ENCODE measurements around the gene PRKCE.

The PRKCE gene

GRCh38 chr2:46150445-46150955, 499.0 kb downstream of the PRKCE start:
- in situ Hi-C loops (cut with HindIII; ENCODE audit: low pct_ligation_motif_present, low pct_unique_long_range_greater_than_20kb, low sequenced_read_pairs): no loop called here

GRCh38 chr2:46151577-46151976, 500.1 kb downstream of the PRKCE start:
- DNase-seq: no peak

More at GRCh38 chr2:46150445-46150955, 499.0 kb downstream of the PRKCE start:
- DNase-seq: no peak

GRCh38 chr2:46153996-46154753, 502.7 kb downstream of the PRKCE start:
- no peak for DNase-seq
- in situ Hi-C loops (cut with HindIII; ENCODE audit: low pct_ligation_motif_present, low pct_unique_long_range_greater_than_20kb, low sequenced_read_pairs): no loop called here

More at GRCh38 chr2:46151577-46151976, 500.1 kb downstream of the PRKCE start:
- in situ Hi-C loops (cut with HindIII; ENCODE audit: low pct_ligation_motif_present, low pct_unique_long_range_greater_than_20kb, low sequenced_read_pairs): no loop called here

GRCh38 chr2:46157072-46157965, 505.8 kb downstream of the PRKCE start:
- in situ Hi-C loops (cut with HindIII; ENCODE audit: low pct_ligation_motif_present, low pct_unique_long_range_greater_than_20kb, low sequenced_read_pairs): no loop called here
- DNase-seq: no peak

GRCh38 chr2:46157966-46158310, 506.5 kb downstream of the PRKCE start:
- no peak for DNase-seq
- in situ Hi-C loops (cut with HindIII; ENCODE audit: low pct_ligation_motif_present, low pct_unique_long_range_greater_than_20kb, low sequenced_read_pairs): no loop called here

- no peak for DNase-seq
- in situ Hi-C loops (cut with HindIII; ENCODE audit: low pct_ligation_motif_present, low pct_unique_long_range_greater_than_20kb, low sequenced_read_pairs): no loop called here
Measured at GRCh38 chr2:46158661-46159060, 507.2 kb downstream of the PRKCE start.

GRCh38 chr2:46160326-46160725, 508.9 kb downstream of the PRKCE start:
- in situ Hi-C loops (cut with HindIII; ENCODE audit: low pct_ligation_motif_present, low pct_unique_long_range_greater_than_20kb, low sequenced_read_pairs): no loop called here

GRCh38 chr2:46161315-46161714, 509.8 kb downstream of the PRKCE start:
- DNase-seq: no peak
- in situ Hi-C loops (cut with HindIII; ENCODE audit: low pct_ligation_motif_present, low pct_unique_long_range_greater_than_20kb, low sequenced_read_pairs): no loop called here

More at GRCh38 chr2:46160326-46160725, 508.9 kb downstream of the PRKCE start:
- no peak for DNase-seq

- DNase-seq: no peak
- in situ Hi-C loops (cut with HindIII; ENCODE audit: low pct_ligation_motif_present, low pct_unique_long_range_greater_than_20kb, low sequenced_read_pairs): no loop called here
Measured at GRCh38 chr2:46161911-46162310, 510.4 kb downstream of the PRKCE start.

- DNase-seq: no peak
- in situ Hi-C loops (cut with HindIII; ENCODE audit: low pct_ligation_motif_present, low pct_unique_long_range_greater_than_20kb, low sequenced_read_pairs): no loop called here
Measured at GRCh38 chr2:46162329-46163097, 511.0 kb downstream of the PRKCE start.

- no peak for DNase-seq
- in situ Hi-C loops (cut with HindIII; ENCODE audit: low pct_ligation_motif_present, low pct_unique_long_range_greater_than_20kb, low sequenced_read_pairs): no loop called here
Measured at GRCh38 chr2:46163098-46163430, 511.6 kb downstream of the PRKCE start.

GRCh38 chr2:46163804-46164528, 512.5 kb downstream of the PRKCE start:
- DNase-seq: no peak
- in situ Hi-C loops (cut with HindIII; ENCODE audit: low pct_ligation_motif_present, low pct_unique_long_range_greater_than_20kb, low sequenced_read_pairs): no loop called here

GRCh38 chr2:46164529-46165301, 513.2 kb downstream of the PRKCE start:
- peak; percentile 44 for DNase-seq
- in situ Hi-C loops (cut with HindIII; ENCODE audit: low pct_ligation_motif_present, low pct_unique_long_range_greater_than_20kb, low sequenced_read_pairs): no loop called here

- in situ Hi-C loops (cut with HindIII; ENCODE audit: low pct_ligation_motif_present, low pct_unique_long_range_greater_than_20kb, low sequenced_read_pairs): no loop called here
- DNase-seq: no peak
Measured at GRCh38 chr2:46165916-46166315, 514.4 kb downstream of the PRKCE start.

GRCh38 chr2:46167406-46167805, 515.9 kb downstream of the PRKCE start:
- in situ Hi-C loops (cut with HindIII; ENCODE audit: low pct_ligation_motif_present, low pct_unique_long_range_greater_than_20kb, low sequenced_read_pairs): no loop called here

GRCh38 chr2:46167924-46168323, 516.4 kb downstream of the PRKCE start:
- DNase-seq: no peak
- in situ Hi-C loops (cut with HindIII; ENCODE audit: low pct_ligation_motif_present, low pct_unique_long_range_greater_than_20kb, low sequenced_read_pairs): no loop called here

More at GRCh38 chr2:46167406-46167805, 515.9 kb downstream of the PRKCE start:
- DNase-seq: no peak

GRCh38 chr2:46169467-46169866, 518.0 kb downstream of the PRKCE start:
- DNase-seq: no peak
- in situ Hi-C loops (cut with HindIII; ENCODE audit: low pct_ligation_motif_present, low pct_unique_long_range_greater_than_20kb, low sequenced_read_pairs): no loop called here

GRCh38 chr2:46170026-46170425, 518.6 kb downstream of the PRKCE start:
- in situ Hi-C loops (cut with HindIII; ENCODE audit: low pct_ligation_motif_present, low pct_unique_long_range_greater_than_20kb, low sequenced_read_pairs): no loop called here
- no peak for DNase-seq
